Bronchial epithelial cell (primary cell): ENCODE data around the gene GTSF1L. TPM values are rescaled to one million over a fixed set of nuclear protein-coding genes. Genes with fewer than 3 reads are reported as not detected.

Experiments used
- DNase-seq: peaks from one replicate; pipeline ENCODE4 v3.0.0-alpha.2; 2010; ENCODE audit warnings: low read depth
- FAIRE-seq: peaks from 2 replicates; lab custom pipeline; 2011; peaks lifted over from hg19 to GRCh38; lab: Jason Lieb, UNC
- H3K27me3 ChIP-seq: 2 replicates; pipeline ENCODE4 v1.5.1; 2011; ENCODE audit warnings: low read length; ENCODE audit not compliant: control insufficient read depth, insufficient read depth
- H3K36me3 ChIP-seq: 2 replicates; pipeline ENCODE4 v1.5.1; 2011; ENCODE audit warnings: low read length; ENCODE audit not compliant: control insufficient read depth, insufficient read depth
- H3K4me3 ChIP-seq: 2 replicates; pipeline ENCODE4 v1.5.1; 2011; ENCODE audit warnings: mild to moderate bottlenecking, low read depth, low read length, control low read depth
- CTCF ChIP-seq: IDR thresholded peaks from 2 replicates; pipeline ENCODE4 v1.5.1; 2011; ENCODE audit warnings: mild to moderate bottlenecking, moderate library complexity, low read length, control low read depth, inconsistent platforms; ENCODE audit not compliant: insufficient read depth, severe bottlenecking
- total RNA-seq: library from RNA; depleted of rRNA; stranded (reverse); fragments of >200 nt; gene quantifications from 2 replicates; pipeline ENCODE4 v1.2.1, GENCODE V29; 2014

Gene GTSF1L
- total RNA-seq, 1 donor from 2014 or later, result not detected

GRCh38 chr20:43755851-43756250 lies 29.0 kb upstream of the GTSF1L start:
- TF ChIP-seq CTCF, result no peak

GRCh38 chr20:43755390-43755789 lies 28.6 kb upstream of the GTSF1L start:
- Histone ChIP-seq H3K4me3 (no peak overlapping the region), H3K27me3 (no peaks in the 10 kb centered on the region), H3K36me3 (no peaks in the 10 kb centered on the region)
- DNase-seq (no peak), FAIRE-seq (no peak)
- TF ChIP-seq CTCF, result no peak

More at GRCh38 chr20:43755851-43756250, 29.0 kb upstream of the GTSF1L start:
- DNase-seq (no peak), FAIRE-seq (no peak)
- H3K4me3 ChIP-seq, result no peak overlapping the region
- no peaks in the 10 kb centered on the region for H3K36me3 ChIP-seq
- no peaks in the 10 kb centered on the region for H3K27me3 ChIP-seq

GRCh38 chr20:43752561-43753301 lies 25.9 kb upstream of the GTSF1L start:
- no peak for TF ChIP-seq CTCF
- no peaks in the 10 kb centered on the region for H3K27me3 ChIP-seq
- no peaks in the 10 kb centered on the region for H3K36me3 ChIP-seq
- H3K4me3 ChIP-seq, result no peak overlapping the region
- DNase-seq (no peak), FAIRE-seq (no peak)

GRCh38 chr20:43752051-43752360 lies 25.2 kb upstream of the GTSF1L start:
- DNase-seq, result no peak
- no peak overlapping the region for H3K4me3 ChIP-seq
- FAIRE-seq, result no peak
- no peaks in the 10 kb centered on the region for H3K36me3 ChIP-seq
- TF ChIP-seq CTCF, result no peak
- H3K27me3 ChIP-seq, result no peaks in the 10 kb centered on the region

- no peak overlapping the region for H3K4me3 ChIP-seq
- DNase-seq, result peak; percentile 83
- H3K27me3 ChIP-seq, result no peaks in the 10 kb centered on the region
- no peaks in the 10 kb centered on the region for H3K36me3 ChIP-seq
- TF ChIP-seq CTCF, result no peak
- no peak for FAIRE-seq
Measured at GRCh38 chr20:43751167-43752050, 24.6 kb upstream of the GTSF1L start.
